PC-9 (cell line): ENCODE data around the gene ATAD2B. TPM values are rescaled to one million over a fixed set of nuclear protein-coding genes. Genes with fewer than 3 reads are reported as not detected.

ENCODE experiments used
- BruUV-seq: library from RNA; stranded (reverse); fragments of 400-500 nt; replicated peaks from 2 replicates; lab custom pipeline; 2021; lab: Mats Ljungman, UMichigan
- CTCF ChIA-PET: fragments of 300-600 bp; sonication (Branson Sonifier 250); formaldehyde crosslinking; loops from one replicate; lab custom pipeline; 2022; ENCODE audit warnings: antibody characterized with exemption; lab: Charles Lee
- POLR2A ChIA-PET: fragments of 300-600 bp; sonication (Branson Sonifier 250); formaldehyde crosslinking; loops from one replicate; lab custom pipeline; 2022; ENCODE audit warnings: antibody characterized with exemption; ENCODE audit not compliant: unreplicated experiment; lab: Charles Lee
- DNase-seq, 2 experiments: peaks; one replicate each; pipeline versions ENCODE4 v3.0.0 to v3.0.0-alpha.2; 2015 to 2022; ENCODE audit warnings: mixed read lengths in 1 of 2
- H2AFZ ChIP-seq: fragments of 200-600 bp; sonication (generic); 2 replicates; pipeline ENCODE4 v1.8.1; 2017; ENCODE audit warnings: antibody characterized with exemption
- H3F3A ChIP-seq: fragments of 200-600 bp; sonication (generic); 2 replicates; pipeline ENCODE4 v1.8.1; 2017; ENCODE audit warnings: antibody characterized with exemption, mild to moderate bottlenecking, low read depth; ENCODE audit not compliant: insufficient read depth
- H3K27ac ChIP-seq: fragments of 200-600 bp; sonication (generic); 2 replicates; pipeline ENCODE4 v1.6.1; 2016; ENCODE audit warnings: mixed run types
- H3K27me3 ChIP-seq: fragments of 200-600 bp; sonication (generic); 2 replicates; pipeline ENCODE4 v1.6.1; 2016; ENCODE audit warnings: low read depth, mixed run types; ENCODE audit not compliant: insufficient read depth
- H3K36me3 ChIP-seq: fragments of 200-600 bp; sonication (generic); 2 replicates; pipeline ENCODE4 v1.6.1; 2016; ENCODE audit warnings: low read depth, mixed run types
- H3K4me1 ChIP-seq: fragments of 200-600 bp; sonication (generic); replicated peaks from 2 replicates; pipeline ENCODE4 v1.6.1; 2016; ENCODE audit warnings: mixed run types; ENCODE audit not compliant: insufficient read depth
- H3K4me2 ChIP-seq: fragments of 200-600 bp; sonication (generic); 2 replicates; pipeline ENCODE4 v1.6.1; 2017; ENCODE audit warnings: mixed run types
- H3K4me3 ChIP-seq: fragments of 200-600 bp; sonication (generic); 2 replicates; pipeline ENCODE4 v1.6.1; 2016; ENCODE audit warnings: mixed run types
- H3K79me2 ChIP-seq: fragments of 200-600 bp; sonication (generic); 2 replicates; pipeline ENCODE4 v1.6.1; 2017; ENCODE audit warnings: low read depth, mixed run types
- H3K9me2 ChIP-seq: fragments of 200-600 bp; sonication (generic); 2 replicates; pipeline ENCODE4 v1.8.1; 2017; ENCODE audit warnings: mild to moderate bottlenecking; ENCODE audit not compliant: insufficient read depth
- H3K9me3 ChIP-seq: fragments of 200-600 bp; sonication (generic); 2 replicates; pipeline ENCODE4 v1.8.1; 2016; ENCODE audit warnings: low read depth; ENCODE audit not compliant: insufficient read depth
- H4K20me1 ChIP-seq: fragments of 200-600 bp; sonication (generic); 2 replicates; pipeline ENCODE4 v1.8.1; 2017; ENCODE audit not compliant: insufficient read depth
- CTCF ChIP-seq: fragments of 200-600 bp; sonication (generic); conservative IDR thresholded peaks from 2 replicates; pipeline ENCODE4 v1.6.1; 2017; ENCODE audit warnings: mixed run types, antibody characterized with exemption, mild to moderate bottlenecking, moderate library complexity
- EZH2 ChIP-seq: fragments of 200-600 bp; sonication (generic); IDR thresholded peaks from 2 replicates; pipeline ENCODE4 v1.8.0; 2017; ENCODE audit warnings: antibody characterized with exemption, low read depth
- intact Hi-C: fragments of 100-400 bp; cut with micrococcal nuclease; formaldehyde crosslinking; loops from one replicate; pipeline ENCODE4 v1.10.0; 2022; ENCODE audit not compliant: unreplicated experiment
- total RNA-seq: library from RNA; stranded (reverse); gene quantifications from 2 replicates; pipeline ENCODE4 v1.2.3, GENCODE V29; 2021

ATAD2B gene
- total RNA-seq, 1 experiment from 2014 or later: 12.6 TPM

- H3K9me3 ChIP-seq: no peaks in the 10 kb centered on the region
- no peaks in the 10 kb centered on the region for H3K9me2 ChIP-seq
- no peaks in the 10 kb centered on the region for H3K36me3 ChIP-seq
Observed at GRCh38 chr2:23703037-23703582, 223.8 kb downstream of the ATAD2B start.

GRCh38 chr2:23700627-23701026 lies 226.3 kb downstream of the ATAD2B start:
- no peak for DNase-seq
- intact Hi-C loops: no loop called here
- H3K9me3 ChIP-seq: no peaks in the 10 kb centered on the region
- no peaks in the 10 kb centered on the region for H3K79me2 ChIP-seq
- H2AFZ ChIP-seq: no peak overlapping the region
- no peak for TF ChIP-seq EZH2
- TF ChIP-seq CTCF: no peak
- H3K36me3 ChIP-seq: no peaks in the 10 kb centered on the region
- no peaks in the 10 kb centered on the region for H3F3A ChIP-seq
- no peak overlapping the region for H3K27ac ChIP-seq
- H3K4me2 ChIP-seq: no peak overlapping the region
- no peaks in the 10 kb centered on the region; the same call in 1 of the 2 replicates for H4K20me1 ChIP-seq
- no peaks in the 10 kb centered on the region for H3K4me1 ChIP-seq
- H3K4me3 ChIP-seq: no peak overlapping the region
- ChIA-PET CTCF (no interaction called here), POLR2A (no interaction called here)
- H3K9me2 ChIP-seq: no peaks in the 10 kb centered on the region
- no peaks in the 10 kb centered on the region for H3K27me3 ChIP-seq
- no TSS peak for BruUV-seq

More at GRCh38 chr2:23703037-23703582, 223.8 kb downstream of the ATAD2B start:
- ChIA-PET POLR2A (no interaction called here), CTCF (no interaction called here)
- Histone ChIP-seq H3K4me2 (no peak overlapping the region), H3K4me1 (no peaks in the 10 kb centered on the region), H3F3A (no peaks in the 10 kb centered on the region), H3K27me3 (no peaks in the 10 kb centered on the region), H3K27ac (no peak overlapping the region), H2AFZ (no peak overlapping the region), H3K4me3 (no peak overlapping the region), H3K79me2 (no peaks in the 10 kb centered on the region), H4K20me1 (no peaks in the 10 kb centered on the region)
- intact Hi-C loops: no loop called here
- no TSS peak for BruUV-seq
- DNase-seq: no peak
- no peak for TF ChIP-seq CTCF

GRCh38 chr2:23699580-23699925 lies 227.4 kb downstream of the ATAD2B start:
- TF ChIP-seq EZH2 (no peak), CTCF (no peak)
- no peak overlapping the region for H3K27ac ChIP-seq
- no peak overlapping the region for H2AFZ ChIP-seq
- POLR2A ChIA-PET: no interaction called here
- no peaks in the 10 kb centered on the region for H3K9me3 ChIP-seq
- no TSS peak for BruUV-seq
- no peak overlapping the region for H3K4me2 ChIP-seq
- H3K36me3 ChIP-seq: no peaks in the 10 kb centered on the region
- CTCF ChIA-PET: no interaction called here
- no peaks in the 10 kb centered on the region for H3K9me2 ChIP-seq
- H3K79me2 ChIP-seq: no peaks in the 10 kb centered on the region
- H3F3A ChIP-seq: no peaks in the 10 kb centered on the region
- H3K4me3 ChIP-seq: no peak overlapping the region
- intact Hi-C loops: no loop called here
- no peaks in the 10 kb centered on the region; the same call in 1 of the 2 replicates for H4K20me1 ChIP-seq
- no peaks in the 10 kb centered on the region for H3K4me1 ChIP-seq
- DNase-seq: no peak
- no peaks in the 10 kb centered on the region for H3K27me3 ChIP-seq
